Epithelial cell of proximal tubule (primary cell): ENCODE data around the gene MGME1. TPM values are rescaled to one million over a fixed set of nuclear protein-coding genes. Genes with fewer than 3 reads are reported as not detected.

Source experiments
- DNase-seq: peaks from one replicate; pipeline ENCODE4 v3.0.0-alpha.2; 2011; ENCODE audit warnings: low read depth
- H3K4me3 ChIP-seq: 2 replicates; pipeline ENCODE4 v1.5.1; 2011; ENCODE audit warnings: low read depth, mild to moderate bottlenecking, low read length
- total RNA-seq: library from RNA; depleted of rRNA; stranded (reverse); fragments of >200 nt; gene quantifications from 2 replicates; pipeline ENCODE4 v1.2.3, GENCODE V29; 2015
- TF ChIP-seq, protein P1 (sequence below): conservative IDR thresholded peaks from 2 replicates; pipeline ENCODE4 v1.5.1; 2012; ENCODE audit warnings: low read depth, mild to moderate bottlenecking, low read length

MGME1 gene
- total RNA-seq, 1 donor from 2014 or later: 15.2 TPM

DNA sequence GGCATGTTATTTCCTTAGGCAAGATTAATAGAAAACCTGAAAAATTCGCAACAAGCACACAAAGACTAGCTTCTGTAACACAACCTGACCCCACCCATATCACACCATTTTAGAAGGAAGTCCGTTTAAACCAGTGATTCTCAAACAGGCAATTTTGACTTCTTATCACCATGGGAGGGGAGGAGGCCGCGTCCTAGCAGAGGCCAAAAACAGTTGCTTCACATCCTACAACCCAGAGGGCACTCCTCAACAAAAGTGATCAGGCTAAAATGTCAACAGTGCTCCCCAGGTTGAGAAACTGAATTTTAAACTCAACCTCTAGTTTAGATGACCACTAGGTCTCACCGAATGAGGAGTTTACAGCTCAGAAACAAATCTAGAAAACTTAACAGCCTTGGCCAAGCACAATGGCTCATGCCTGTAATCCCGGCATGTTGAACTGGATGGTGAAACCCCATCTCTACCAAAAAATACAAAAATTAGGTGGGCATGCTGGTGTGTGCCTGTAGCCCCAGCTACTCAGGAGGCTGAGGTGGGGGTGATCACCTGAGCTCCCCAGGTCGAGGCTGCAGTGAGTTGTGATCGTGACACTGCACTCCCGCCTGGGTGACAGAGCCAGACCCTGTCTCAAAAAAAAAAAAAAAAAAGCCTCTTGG is 3.6 kb upstream of the MGME1 start:
- TF ChIP-seq, protein P1, sequence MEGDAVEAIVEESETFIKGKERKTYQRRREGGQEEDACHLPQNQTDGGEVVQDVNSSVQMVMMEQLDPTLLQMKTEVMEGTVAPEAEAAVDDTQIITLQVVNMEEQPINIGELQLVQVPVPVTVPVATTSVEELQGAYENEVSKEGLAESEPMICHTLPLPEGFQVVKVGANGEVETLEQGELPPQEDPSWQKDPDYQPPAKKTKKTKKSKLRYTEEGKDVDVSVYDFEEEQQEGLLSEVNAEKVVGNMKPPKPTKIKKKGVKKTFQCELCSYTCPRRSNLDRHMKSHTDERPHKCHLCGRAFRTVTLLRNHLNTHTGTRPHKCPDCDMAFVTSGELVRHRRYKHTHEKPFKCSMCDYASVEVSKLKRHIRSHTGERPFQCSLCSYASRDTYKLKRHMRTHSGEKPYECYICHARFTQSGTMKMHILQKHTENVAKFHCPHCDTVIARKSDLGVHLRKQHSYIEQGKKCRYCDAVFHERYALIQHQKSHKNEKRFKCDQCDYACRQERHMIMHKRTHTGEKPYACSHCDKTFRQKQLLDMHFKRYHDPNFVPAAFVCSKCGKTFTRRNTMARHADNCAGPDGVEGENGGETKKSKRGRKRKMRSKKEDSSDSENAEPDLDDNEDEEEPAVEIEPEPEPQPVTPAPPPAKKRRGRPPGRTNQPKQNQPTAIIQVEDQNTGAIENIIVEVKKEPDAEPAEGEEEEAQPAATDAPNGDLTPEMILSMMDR: no peak
- DNase-seq: no peak
- peak overlapping the region; percentile 93 for H3K4me3 ChIP-seq

DNA sequence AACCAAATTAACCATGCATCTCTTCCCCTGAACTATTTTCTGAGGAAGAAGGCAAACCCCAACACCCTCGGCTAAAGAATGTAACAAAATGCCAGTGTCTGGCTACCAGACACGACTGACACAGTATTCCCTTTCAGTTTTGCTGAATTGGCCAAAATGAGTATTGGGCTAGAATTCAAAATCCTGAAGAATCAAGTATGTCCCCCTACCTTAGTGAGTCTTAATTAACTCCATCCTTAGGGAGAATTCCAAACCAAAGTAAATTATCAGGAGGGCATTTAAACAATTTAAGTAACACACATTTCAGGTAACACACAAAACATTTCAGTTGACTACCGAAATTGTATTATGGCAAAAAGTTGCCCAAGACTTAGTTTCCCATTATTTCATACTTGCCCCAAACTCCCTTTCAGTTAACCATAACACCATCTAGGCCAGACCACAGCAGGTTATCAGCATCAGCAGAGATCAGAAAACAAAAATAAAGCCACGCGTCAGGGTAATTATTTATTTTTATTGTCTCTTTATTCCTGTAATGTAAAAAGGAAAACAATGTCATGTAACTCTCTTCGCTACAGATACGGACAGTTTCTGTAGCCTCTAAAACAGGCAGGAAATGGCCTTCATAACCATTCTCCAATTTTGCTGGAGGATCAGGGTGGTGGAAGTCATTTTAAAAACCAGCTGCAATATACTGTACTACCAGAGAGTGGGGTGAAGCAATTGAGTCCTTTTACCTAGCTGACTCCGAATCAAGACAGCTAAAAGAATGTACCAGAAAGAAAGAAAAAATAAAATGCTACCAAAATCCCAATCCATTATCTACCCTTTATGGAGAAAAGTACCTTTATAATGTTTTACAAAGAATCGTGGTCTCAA is 2.1 kb upstream of the MGME1 start:
- TF ChIP-seq, protein P1: peak; percentile 37
- H3K4me3 ChIP-seq: peak overlapping the region; percentile 93
- DNase-seq: no peak

DNA sequence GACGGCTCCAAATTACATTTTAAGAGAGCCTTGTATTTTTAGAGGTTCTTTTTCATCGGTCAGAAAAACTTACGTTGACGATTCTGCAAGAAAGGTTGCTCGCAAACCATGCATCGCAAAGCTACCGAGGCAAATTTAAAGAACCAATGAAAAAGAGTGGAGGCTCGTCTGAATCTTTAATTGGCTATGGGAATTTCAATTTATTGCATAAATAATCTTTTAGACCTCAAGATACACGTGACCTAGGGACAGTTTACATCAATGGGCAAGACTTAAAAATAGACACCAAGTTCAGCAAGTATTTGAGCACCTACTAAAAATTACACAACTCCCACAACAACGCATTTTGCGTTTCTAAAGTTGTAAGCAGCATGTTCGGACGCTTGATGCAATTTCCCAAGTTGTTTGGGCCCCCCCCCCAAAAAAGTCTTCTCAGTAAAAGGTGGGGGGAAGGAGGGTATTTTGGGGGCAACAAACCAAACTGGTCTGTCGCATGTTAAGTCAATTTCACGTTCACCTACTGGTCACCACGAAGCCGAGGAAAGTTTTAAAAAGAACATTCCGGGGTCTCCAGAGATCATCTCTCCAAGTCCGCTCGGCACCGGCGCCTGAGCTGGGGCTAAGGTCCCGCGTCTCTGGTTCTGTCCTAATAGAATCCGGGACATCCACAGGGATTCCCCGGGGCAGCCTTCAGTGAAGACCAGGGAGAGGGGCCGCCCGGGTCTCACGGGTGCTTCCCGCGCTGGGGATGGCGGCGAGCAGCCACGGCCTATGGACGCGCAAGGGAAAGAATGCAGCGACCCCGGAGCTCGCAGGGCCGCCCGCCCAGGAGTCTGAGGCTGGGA is 1.1 kb upstream of the MGME1 start:
- TF ChIP-seq, protein P1: no peak
- peak overlapping the region; percentile 93 for H3K4me3 ChIP-seq
- no peak for DNase-seq

GRCh38 chr20:17969278-17969883 is 563 bp downstream of the MGME1 start:
- TF ChIP-seq, protein P1: no peak
- no peak for DNase-seq
- H3K4me3 ChIP-seq: peak overlapping the region; percentile 93

DNA sequence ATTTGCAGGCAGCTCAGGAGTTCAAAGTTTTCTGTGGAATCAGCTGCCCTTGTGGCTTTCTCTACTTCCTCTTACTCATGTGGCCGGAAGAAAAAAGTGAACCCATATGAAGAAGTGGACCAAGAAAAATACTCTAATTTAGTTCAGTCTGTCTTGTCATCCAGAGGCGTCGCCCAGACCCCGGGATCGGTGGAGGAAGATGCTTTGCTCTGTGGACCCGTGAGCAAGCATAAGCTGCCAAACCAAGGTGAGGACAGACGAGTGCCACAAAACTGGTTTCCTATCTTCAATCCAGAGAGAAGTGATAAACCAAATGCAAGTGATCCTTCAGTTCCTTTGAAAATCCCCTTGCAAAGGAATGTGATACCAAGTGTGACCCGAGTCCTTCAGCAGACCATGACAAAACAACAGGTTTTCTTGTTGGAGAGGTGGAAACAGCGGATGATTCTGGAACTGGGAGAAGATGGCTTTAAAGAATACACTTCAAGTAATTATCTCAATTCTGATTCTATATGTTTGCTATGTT is 1.1 kb downstream of the MGME1 start:
- DNase-seq: no peak
- H3K4me3 ChIP-seq: peak overlapping the region; percentile 93
- TF ChIP-seq, protein P1: no peak

- DNase-seq: no peak
- TF ChIP-seq, protein P1: no peak
- H3K4me3 ChIP-seq: peak overlapping the region; percentile 93
These were observed 2.6 kb downstream of the MGME1 start for GRCh38 chr20:17971300-17972013.
